SK-N-SH (cell line): ENCODE data around the gene EOMES. TPM values are rescaled to one million over a fixed set of nuclear protein-coding genes. Genes with fewer than 3 reads are reported as not detected.
A peak's percentile ranks its signal among the peaks of the same experiment; 100 is the strongest.

ENCODE experiments used
- CTCF ChIA-PET: fragments of 300-600, 350-600 bp; formaldehyde crosslinking; extraction: SDS; loops from one replicate; lab custom pipeline; 2021; lab: Yijun Ruan, JAX
- POLR2A ChIA-PET: fragments of 350-600 bp; sonication (Branson Sonifier 250); formaldehyde crosslinking; extraction: SDS; loops from one replicate; lab custom pipeline; 2020; ENCODE audit warnings: antibody characterized with exemption, inconsistent platforms; lab: Yijun Ruan, JAX
- DNase-seq: peaks from one replicate; pipeline ENCODE4 v3.0.0; 2012
- H2AFZ ChIP-seq: fragments of 200-600 bp; sonication (generic); 2 replicates; pipeline ENCODE4 v1.8.1; 2016; ENCODE audit warnings: antibody characterized with exemption, mild to moderate bottlenecking, low read depth
- H3F3A ChIP-seq: fragments of 200-600 bp; sonication (generic); replicated peaks from 2 replicates; pipeline ENCODE3; 2016; ENCODE audit warnings: antibody characterized with exemption, mild to moderate bottlenecking; ENCODE audit not compliant: insufficient read depth
- H3K27ac ChIP-seq, 2 experiments: fragments of 200-500 bp in 1 of 2; fragments of 200-600 bp in 1 of 2; sonication (Bioruptor generic) in 1 of 2; sonication (generic), shearing (Covaris generic) in 1 of 2; 2 replicates each; pipeline versions ENCODE4 v1.5.1 to v1.6.1; 2014 to 2016; ENCODE audit warnings: low read depth in 2 of 2, inconsistent platforms in 1 of 2, low read length in 1 of 2, mild to moderate bottlenecking in 1 of 2, mixed read lengths in 1 of 2
- H3K27me3 ChIP-seq: fragments of 200-600 bp; sonication (generic), shearing (Covaris generic); 2 replicates; pipeline ENCODE4 v1.6.1; 2016; ENCODE audit warnings: mixed run types; ENCODE audit not compliant: insufficient read depth
- H3K36me3 ChIP-seq, 2 experiments: fragments of 200-500 bp in 1 of 2; fragments of 200-600 bp in 1 of 2; sonication (Bioruptor generic) in 1 of 2; sonication (generic) in 1 of 2; replicated peaks in 1 of 2; 2 replicates each; pipeline versions ENCODE3 to v1.5.1; 2014 to 2016; ENCODE audit warnings: low read length in 1 of 2, mild to moderate bottlenecking in 1 of 2; ENCODE audit not compliant: insufficient read depth in 2 of 2, control insufficient read depth in 1 of 2
- H3K4me1 ChIP-seq, 2 experiments: fragments of 200-500 bp in 1 of 2; fragments of 200-600 bp in 1 of 2; sonication (Bioruptor generic) in 1 of 2; sonication (generic), shearing (Covaris generic) in 1 of 2; 2 replicates each; pipeline versions ENCODE4 v1.5.1 to v1.6.1; 2014 to 2016; ENCODE audit warnings: low read depth in 1 of 2, low read length in 1 of 2, mixed run types in 1 of 2; ENCODE audit not compliant: insufficient read depth in 2 of 2, control insufficient read depth in 1 of 2
- H3K4me2 ChIP-seq: fragments of 200-600 bp; sonication (generic), shearing (Covaris generic); 2 replicates; pipeline ENCODE4 v1.6.1; 2017; ENCODE audit warnings: mixed run types
- H3K4me3 ChIP-seq, 2 experiments: fragments of 200-500 bp in 1 of 2; fragments of 200-600 bp in 1 of 2; sonication (Bioruptor generic) in 1 of 2; sonication (generic), shearing (Covaris generic) in 1 of 2; 2 replicates each; pipeline versions ENCODE4 v1.5.1 to v1.8.1; 2014 to 2016; ENCODE audit warnings: low read depth in 2 of 2, inconsistent platforms in 1 of 2, low read length in 1 of 2, mild to moderate bottlenecking in 1 of 2, mixed read lengths in 1 of 2, moderate library complexity in 1 of 2
- H3K79me2 ChIP-seq: fragments of 200-600 bp; sonication (generic); 2 replicates; pipeline ENCODE4 v1.8.1; 2017; ENCODE audit warnings: mild to moderate bottlenecking; ENCODE audit not compliant: insufficient read depth
- H3K9ac ChIP-seq: fragments of 200-600 bp; sonication (generic); 2 replicates; pipeline ENCODE4 v1.6.1; 2017; ENCODE audit warnings: mixed run types
- H3K9me2 ChIP-seq: fragments of 200-600 bp; sonication (generic); 2 replicates; pipeline ENCODE4 v1.6.1; 2017; ENCODE audit warnings: mixed run types
- H3K9me3 ChIP-seq: fragments of 200-600 bp; sonication (generic); 2 replicates; pipeline ENCODE4 v1.6.1; 2017; ENCODE audit warnings: mixed run types, mild to moderate bottlenecking, moderate library complexity
- H4K20me1 ChIP-seq: fragments of 200-600 bp; sonication (generic); 2 replicates; pipeline ENCODE4 v1.6.1; 2017; ENCODE audit warnings: mild to moderate bottlenecking, mixed run types; ENCODE audit not compliant: insufficient read depth
- ELF1 ChIP-seq: IDR thresholded peaks from 2 replicates; pipeline ENCODE4 v1.4.0; 2012
- EZH2phosphoT487 ChIP-seq: fragments of 200-600 bp; sonication (generic); IDR thresholded peaks from 2 replicates; pipeline ENCODE4 v1.6.1; 2017; ENCODE audit warnings: low read depth, mixed run types, mild to moderate bottlenecking, antibody characterized with exemption, moderate library complexity, borderline replicate concordance
- FOXM1 ChIP-seq: IDR thresholded peaks from 2 replicates; pipeline ENCODE4 v1.4.0; 2012; ENCODE audit warnings: low read depth, mild to moderate bottlenecking
- NFIC ChIP-seq: IDR thresholded peaks from 2 replicates; pipeline ENCODE4 v1.4.0; 2012; ENCODE audit warnings: borderline replicate concordance
- TCF12 ChIP-seq: IDR thresholded peaks from 2 replicates; pipeline ENCODE4 v1.4.0; 2012
- YY1 ChIP-seq: IDR thresholded peaks from 2 replicates; pipeline ENCODE4 v1.4.0; 2012; ENCODE audit warnings: low read depth, mild to moderate bottlenecking
- ZBTB33 ChIP-seq: IDR thresholded peaks from 2 replicates; pipeline ENCODE4 v1.4.0; 2012; ENCODE audit warnings: low read depth, borderline replicate concordance
- WGBS: methylation state at CpG from one replicate; pipeline ENCODE4 v1.1.6; 2017; ENCODE audit warnings: low lambda C conversion rate; 5-methylcytosine and 5-hydroxymethylcytosine counted together
- polyA plus RNA-seq, 3 experiments: library from polyadenylated mRNA; depleted of rRNA; stranded (reverse); fragments of >200 nt; gene quantifications; 2 replicates each; pipeline ENCODE4 v1.2.3, GENCODE V29; 2012

EOMES gene
- polyA plus RNA-seq, 1 of the 3 experiments (the other 2 are of a cell fraction): not detected

- POLR2A ChIA-PET: no interaction called here
- Histone ChIP-seq H2AFZ (no peak overlapping the region), H3K4me1 (peaks cover 0 to 24% of the 10 kb centered on the region in 2 experiments; a peak in 2 of 4 replicates), H3K9me2 (no peaks in the 10 kb centered on the region), H3K4me2 (peak overlapping the region; percentile 98), H3K27ac (no peak overlapping the region), H3K9me3 (no peaks in the 10 kb centered on the region), H3K36me3 (no peaks in the 10 kb centered on the region), H3K79me2 (no peaks in the 10 kb centered on the region), H3K4me3 (peak overlapping the region in 1 of 2 experiments; percentile 66; a peak in 1 of 4 replicates), H3K9ac (no peak overlapping the region), H3K27me3 (peaks cover 80% of the 10 kb centered on the region), H3F3A (no peaks in the 10 kb centered on the region), H4K20me1 (no peaks in the 10 kb centered on the region)
- TF ChIP-seq ZBTB33 (no peak), EZH2phosphoT487 (0 out of 2 replicates have a peak, but pooled peaks have one; percentile 46)
- CTCF ChIA-PET: interaction anchor here (3.1 to 3.3 kb wide), 3 partner anchors 8 to 573 kb away, joined by 30 to 60 read pairs (median 31); partner anchors contain the start of gene EOMES
- 14% methylated on average over 11 of the region's 11 CpGs for WGBS
- no peak for DNase-seq
Observed at GRCh38 chr3:27714146-27714526, 8.0 kb downstream of the EOMES start.

GRCh38 chr3:27713435-27714145, 8.5 kb downstream of the EOMES start:
- Histone ChIP-seq H3K36me3 (no peaks in the 10 kb centered on the region), H3K9me2 (no peaks in the 10 kb centered on the region), H3F3A (no peaks in the 10 kb centered on the region), H2AFZ (peak overlapping the region; percentile 98; the same call in 1 of the 2 replicates), H3K9ac (peak overlapping the region; percentile 3; the same call in 1 of the 2 replicates), H3K27ac (no peak overlapping the region), H3K9me3 (no peaks in the 10 kb centered on the region), H3K4me1 (peaks cover 0 to 24% of the 10 kb centered on the region in 2 experiments; a peak in 2 of 4 replicates), H3K4me2 (peak overlapping the region; percentile 98), H3K27me3 (peaks cover 82% of the 10 kb centered on the region), H3K4me3 (peak overlapping the region; percentile 51 to 66), H4K20me1 (no peaks in the 10 kb centered on the region), H3K79me2 (no peaks in the 10 kb centered on the region)
- POLR2A ChIA-PET: no interaction called here
- 13% methylated on average over 25 of the region's 25 CpGs for WGBS
- CTCF ChIA-PET: interaction anchor here (1.5 to 3.5 kb wide), 9 partner anchors 9 to 618 kb away, joined by 7 to 72 read pairs (median 28); partner anchors contain the start of gene EOMES
- peak; percentile 45 for DNase-seq
- TF ChIP-seq FOXM1: no peak
- 0 out of 2 replicates have a peak, but pooled peaks have one; percentile 7 for TF ChIP-seq YY1
- 0 out of 2 replicates have a peak, but pooled peaks have one; percentile 21 for TF ChIP-seq EZH2phosphoT487

- H4K20me1 ChIP-seq: no peaks in the 10 kb centered on the region
- peaks cover 82% of the 10 kb centered on the region for H3K27me3 ChIP-seq
- ChIA-PET CTCF (interaction anchor here (1.0 to 3.5 kb wide), 17 partner anchors 9 to 630 kb away, joined by 3 to 72 read pairs (median 12); partner anchors contain the start of gene EOMES), POLR2A (interaction anchor here (0.6 kb wide), 1 partner anchor 1006 kb away, joined by 3 read pairs; no protein-coding TSS in a partner anchor)
- H3K9me2 ChIP-seq: no peaks in the 10 kb centered on the region
- TF ChIP-seq ELF1: no peak
- no peak for TF ChIP-seq TCF12
- TF ChIP-seq ZBTB33: no peak
- TF ChIP-seq NFIC: no peak
- 0 out of 2 replicates have a peak, but pooled peaks have one; percentile 15 for TF ChIP-seq YY1
- H3K27ac ChIP-seq: no peak overlapping the region
- peaks cover 0 to 24% of the 10 kb centered on the region in 2 experiments; a peak in 2 of 4 replicates for H3K4me1 ChIP-seq
- peak overlapping the region; percentile 98 for H3K4me2 ChIP-seq
- H3K9ac ChIP-seq: peak overlapping the region; percentile 3; the same call in 1 of the 2 replicates
- H3K4me3 ChIP-seq: peak overlapping the region; percentile 51 to 66
- no peaks in the 10 kb centered on the region for H3F3A ChIP-seq
- H3K9me3 ChIP-seq: no peaks in the 10 kb centered on the region
- no peak for DNase-seq
- H3K79me2 ChIP-seq: no peaks in the 10 kb centered on the region
- peak overlapping the region; percentile 98; the same call in 1 of the 2 replicates for H2AFZ ChIP-seq
- 3% methylated on average over 18 of the region's 18 CpGs for WGBS
- H3K36me3 ChIP-seq: no peaks in the 10 kb centered on the region
Observed at GRCh38 chr3:27713078-27713423, 9.1 kb downstream of the EOMES start.
